ENCODE data around the gene STEAP1B. TPM values are rescaled to one million over a fixed set of nuclear protein-coding genes. Genes with fewer than 3 reads are reported as not detected.
"Not testable (repeated sequence)": the region's sequence is repeated elsewhere in the genome, so short reads cannot be mapped to it uniquely, and the experiment has no call there.

STEAP1B gene
- total RNA-seq, 1 donor from 2014 or later: 1.4 TPM

DNA sequence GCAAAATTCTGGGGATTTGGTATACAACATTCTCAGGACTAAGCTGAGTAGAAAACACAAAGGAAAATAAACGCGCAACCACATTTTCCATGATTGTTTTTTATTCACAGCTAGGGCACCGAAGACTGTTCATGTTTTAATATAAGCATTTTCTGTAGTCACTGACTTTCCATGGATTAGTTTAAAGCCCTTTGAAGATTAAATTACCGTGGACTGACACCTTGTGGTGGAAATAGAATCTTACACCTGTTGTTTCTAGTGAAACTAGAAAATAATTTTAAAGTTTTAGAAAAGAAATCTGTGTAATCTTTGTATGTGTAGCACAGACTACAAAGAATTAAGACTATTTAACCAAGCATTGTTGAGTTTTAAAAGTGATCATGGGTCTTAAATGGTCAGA, 1.3 kb upstream of the STEAP1B start:
- not testable (repeated sequence) for H3K9me3 Mint-ChIP-seq (ENCODE audit: unreplicated experiment); H3K27ac Mint-ChIP-seq (ENCODE audit: unreplicated experiment); H3K36me3 Mint-ChIP-seq (ENCODE audit: unreplicated experiment); DNase-seq (ENCODE audit: extremely low spot score, unreplicated experiment)
- peak overlapping the region; percentile 40 for H3K4me3 Mint-ChIP-seq (ENCODE audit: unreplicated experiment)
- TF ChIP-seq CTCF (IDR thresholded peaks at IDR 0.05): peak; percentile 55
- peaks cover 14% of the 10 kb centered on the region for H3K4me1 Mint-ChIP-seq (ENCODE audit: unreplicated experiment)
- H3K27me3 Mint-ChIP-seq (ENCODE audit: unreplicated experiment): peaks cover 18% of the 10 kb centered on the region

DNA sequence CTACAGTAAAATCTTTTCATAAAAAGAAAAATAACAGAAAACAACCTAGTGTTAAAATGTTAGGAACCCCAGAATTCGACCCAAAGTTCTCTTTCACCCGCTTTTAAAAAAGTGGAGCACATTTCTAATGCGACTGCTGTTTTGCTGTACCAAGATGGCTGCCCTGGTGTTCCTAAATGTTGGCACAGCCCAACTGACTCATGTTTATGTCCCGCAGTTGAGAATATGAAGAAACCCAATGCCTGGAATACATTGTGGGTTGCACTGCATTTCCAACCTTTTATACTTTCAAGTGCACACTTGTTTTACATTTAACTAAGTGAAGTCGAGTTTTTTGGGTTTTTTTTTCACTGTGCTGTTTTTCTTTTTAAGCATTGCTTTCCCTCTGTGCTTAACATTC, 944 bp downstream of the STEAP1B start:
- H3K36me3 Mint-ChIP-seq (ENCODE audit: unreplicated experiment): no peaks in the 10 kb centered on the region
- H3K27me3 Mint-ChIP-seq (ENCODE audit: unreplicated experiment): peaks cover 12% of the 10 kb centered on the region
- TF ChIP-seq CTCF (IDR thresholded peaks at IDR 0.05): no peak
- DNase-seq (ENCODE audit: extremely low spot score, unreplicated experiment): no peak
- peak overlapping the region; percentile 32 for H3K4me3 Mint-ChIP-seq (ENCODE audit: unreplicated experiment)
- H3K9me3 Mint-ChIP-seq (ENCODE audit: unreplicated experiment): no peaks in the 10 kb centered on the region
- H3K4me1 Mint-ChIP-seq (ENCODE audit: unreplicated experiment): peaks cover 14% of the 10 kb centered on the region
- no peak overlapping the region for H3K27ac Mint-ChIP-seq (ENCODE audit: unreplicated experiment)

GRCh38 chr7:22496912-22497311, 3.1 kb downstream of the STEAP1B start:
- DNase-seq (ENCODE audit: extremely low spot score, unreplicated experiment); H3K27me3 Mint-ChIP-seq (ENCODE audit: unreplicated experiment); H3K36me3 Mint-ChIP-seq (ENCODE audit: unreplicated experiment); H3K4me3 Mint-ChIP-seq (ENCODE audit: unreplicated experiment); H3K27ac Mint-ChIP-seq (ENCODE audit: unreplicated experiment); H3K9me3 Mint-ChIP-seq (ENCODE audit: unreplicated experiment): not testable (repeated sequence)
- peaks cover 14% of the 10 kb centered on the region for H3K4me1 Mint-ChIP-seq (ENCODE audit: unreplicated experiment)

GRCh38 chr7:22496296-22496888, 3.6 kb downstream of the STEAP1B start:
- DNase-seq (ENCODE audit: extremely low spot score, unreplicated experiment): not testable (repeated sequence)

GRCh38 chr7:22493160-22493925, 6.6 kb downstream of the STEAP1B start:
- H3K36me3 Mint-ChIP-seq (ENCODE audit: unreplicated experiment); H3K27ac Mint-ChIP-seq (ENCODE audit: unreplicated experiment); H3K4me3 Mint-ChIP-seq (ENCODE audit: unreplicated experiment): not testable (repeated sequence)

More at GRCh38 chr7:22496296-22496888, 3.6 kb downstream of the STEAP1B start:
- H3K4me3 Mint-ChIP-seq (ENCODE audit: unreplicated experiment); H3K27ac Mint-ChIP-seq (ENCODE audit: unreplicated experiment); H3K36me3 Mint-ChIP-seq (ENCODE audit: unreplicated experiment); H3K27me3 Mint-ChIP-seq (ENCODE audit: unreplicated experiment); H3K9me3 Mint-ChIP-seq (ENCODE audit: unreplicated experiment): not testable (repeated sequence)
- H3K4me1 Mint-ChIP-seq (ENCODE audit: unreplicated experiment): peaks cover 14% of the 10 kb centered on the region

DNA sequence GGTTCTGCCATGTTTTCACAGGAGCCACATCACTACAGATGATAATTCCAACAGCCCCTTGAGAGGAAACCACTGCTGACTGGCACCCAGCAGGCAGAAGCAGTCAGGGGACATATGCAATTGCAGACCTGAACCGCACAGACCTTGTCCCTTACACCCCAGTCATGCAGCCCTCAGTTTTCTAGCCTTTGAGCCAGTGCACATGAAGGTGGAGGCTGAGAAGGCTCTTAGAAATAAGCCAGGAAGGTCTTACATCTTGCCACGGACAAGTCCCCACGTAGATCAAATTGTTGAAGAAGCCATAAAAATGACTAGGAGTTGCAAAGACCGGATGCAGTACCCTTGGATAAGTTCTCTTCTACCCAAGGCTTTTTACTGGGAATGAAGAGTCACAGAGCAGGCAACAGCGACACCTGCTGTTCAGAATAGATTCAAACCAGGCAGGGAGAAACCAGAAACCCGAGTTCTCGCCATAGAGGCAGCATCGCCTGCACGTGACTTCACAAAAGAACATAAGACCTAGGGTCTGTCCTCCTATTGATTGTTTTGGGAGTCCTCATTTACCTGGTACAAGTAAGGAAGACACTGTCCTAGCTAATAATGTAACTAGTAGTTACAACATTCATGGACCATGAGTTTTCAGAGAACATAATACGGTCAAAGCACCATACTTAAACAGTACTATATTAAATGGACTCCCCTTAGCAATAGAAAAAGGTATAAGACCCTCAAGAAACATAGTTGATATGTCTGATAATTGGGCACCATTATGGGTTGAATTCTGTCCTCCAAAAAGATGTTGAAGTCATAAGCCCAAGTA, 11.1 kb downstream of the STEAP1B start:
- H3K27ac Mint-ChIP-seq (ENCODE audit: unreplicated experiment): no peak overlapping the region
- no peaks in the 10 kb centered on the region for H3K9me3 Mint-ChIP-seq (ENCODE audit: unreplicated experiment)
- no peaks in the 10 kb centered on the region for H3K4me1 Mint-ChIP-seq (ENCODE audit: unreplicated experiment)
- peak; percentile 95 for TF ChIP-seq CTCF (IDR thresholded peaks at IDR 0.05)
- H3K36me3 Mint-ChIP-seq (ENCODE audit: unreplicated experiment): no peaks in the 10 kb centered on the region
- DNase-seq (ENCODE audit: extremely low spot score, unreplicated experiment): no peak
- H3K4me3 Mint-ChIP-seq (ENCODE audit: unreplicated experiment): no peak overlapping the region
- no peaks in the 10 kb centered on the region for H3K27me3 Mint-ChIP-seq (ENCODE audit: unreplicated experiment)

More at GRCh38 chr7:22493160-22493925, 6.6 kb downstream of the STEAP1B start:
- H3K9me3 Mint-ChIP-seq (ENCODE audit: unreplicated experiment); H3K4me1 Mint-ChIP-seq (ENCODE audit: unreplicated experiment); H3K27me3 Mint-ChIP-seq (ENCODE audit: unreplicated experiment); DNase-seq (ENCODE audit: extremely low spot score, unreplicated experiment): not testable (repeated sequence)

All from osteocyte (in vitro differentiated cells).